ENCODE data around the gene ESD.

The ESD gene

DNA sequence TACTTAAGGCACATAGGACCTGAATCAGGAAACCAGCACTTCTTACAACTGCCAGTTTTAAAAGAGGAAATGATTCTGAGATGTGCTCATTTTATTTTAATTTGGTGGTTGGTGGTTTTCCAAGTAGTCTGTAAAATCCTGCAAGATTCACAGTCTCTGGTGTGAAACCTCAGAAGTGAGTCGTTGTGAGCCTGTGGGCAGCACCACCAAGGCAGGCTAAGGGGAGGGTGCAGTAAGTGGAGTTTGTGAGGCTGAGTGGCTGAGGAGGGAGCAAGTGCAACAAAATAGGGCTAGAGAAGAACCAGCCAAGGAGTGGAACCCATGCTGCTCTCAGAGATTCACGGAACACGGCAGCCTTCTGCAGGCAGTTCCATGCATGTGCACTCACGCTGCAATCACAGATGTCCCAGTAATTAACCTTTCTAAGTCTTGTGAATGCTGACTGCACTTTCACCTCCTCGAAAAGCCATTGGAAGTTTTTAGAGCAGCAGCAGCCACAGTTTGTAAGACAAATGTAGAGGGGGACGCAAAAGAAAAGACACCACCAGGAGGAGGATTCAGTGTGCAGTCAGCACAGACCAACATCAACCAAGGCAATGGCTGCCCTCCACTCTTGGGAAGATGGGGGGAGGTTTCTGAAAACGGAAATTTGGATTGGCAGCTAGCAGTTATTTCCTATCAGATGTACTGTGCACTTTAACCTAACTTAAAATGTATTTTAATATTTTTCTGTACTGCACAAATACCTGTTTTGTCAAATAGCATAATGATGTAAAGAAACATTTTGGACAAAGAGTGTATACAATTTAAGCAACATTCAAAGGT lies 44.9 kb downstream of the ESD start:
- peak in 2 of 42 donors; percentile 9 to 10 for DNase-seq
- intact Hi-C loops (cut with DNase I) = no loop called here

GRCh38 chr13:46749951-46750350 lies 47.0 kb downstream of the ESD start:
- intact Hi-C loops (cut with DNase I) = no loop called here
- DNase-seq = no peak

- DNase-seq = no peak
- intact Hi-C loops (cut with DNase I) = no loop called here
These were observed 48.7 kb downstream of the ESD start for GRCh38 chr13:46748300-46748699.

- DNase-seq = no peak
- intact Hi-C loops (cut with DNase I) = no loop called here
These were observed 49.7 kb downstream of the ESD start for GRCh38 chr13:46747031-46747820.

- no peak for DNase-seq
- intact Hi-C loops (cut with DNase I) = no loop called here
These were observed 51.3 kb downstream of the ESD start for GRCh38 chr13:46745706-46746105.

DNA sequence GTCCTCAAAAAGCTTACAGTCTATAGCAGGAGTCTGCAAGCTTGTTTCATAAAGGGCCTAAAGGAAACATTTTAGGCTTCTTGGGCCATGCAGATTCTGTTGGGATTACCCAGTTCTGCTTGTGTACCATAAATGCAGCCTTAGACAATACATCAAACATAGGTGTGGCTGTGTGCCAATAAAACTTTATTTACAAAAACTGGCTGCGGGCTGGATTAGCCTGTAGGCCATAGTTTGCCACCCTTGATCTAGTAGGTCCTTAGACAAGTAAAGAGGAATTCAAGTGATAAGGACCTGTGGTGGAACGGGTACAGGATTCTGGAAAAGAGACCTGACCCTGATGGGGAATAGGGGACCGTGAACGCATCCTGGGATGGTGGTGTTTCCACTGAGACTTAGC lies 51.9 kb downstream of the ESD start:
- intact Hi-C loops (cut with DNase I) = no loop called here
- no peak for DNase-seq

GRCh38 chr13:46743191-46743590 lies 53.8 kb downstream of the ESD start:
- intact Hi-C loops (cut with DNase I) = no loop called here
- DNase-seq = no peak

GRCh38 chr13:46739447-46740098 lies 57.4 kb downstream of the ESD start:
- no peak for DNase-seq
- intact Hi-C loops (cut with DNase I) = no loop called here

- intact Hi-C loops (cut with DNase I) = no loop called here
- DNase-seq = no peak
These were observed 58.2 kb downstream of the ESD start for GRCh38 chr13:46738766-46739165.

- DNase-seq = no peak
- intact Hi-C loops (cut with DNase I) = no loop called here
These were observed 58.9 kb downstream of the ESD start for GRCh38 chr13:46738055-46738454.

DNA sequence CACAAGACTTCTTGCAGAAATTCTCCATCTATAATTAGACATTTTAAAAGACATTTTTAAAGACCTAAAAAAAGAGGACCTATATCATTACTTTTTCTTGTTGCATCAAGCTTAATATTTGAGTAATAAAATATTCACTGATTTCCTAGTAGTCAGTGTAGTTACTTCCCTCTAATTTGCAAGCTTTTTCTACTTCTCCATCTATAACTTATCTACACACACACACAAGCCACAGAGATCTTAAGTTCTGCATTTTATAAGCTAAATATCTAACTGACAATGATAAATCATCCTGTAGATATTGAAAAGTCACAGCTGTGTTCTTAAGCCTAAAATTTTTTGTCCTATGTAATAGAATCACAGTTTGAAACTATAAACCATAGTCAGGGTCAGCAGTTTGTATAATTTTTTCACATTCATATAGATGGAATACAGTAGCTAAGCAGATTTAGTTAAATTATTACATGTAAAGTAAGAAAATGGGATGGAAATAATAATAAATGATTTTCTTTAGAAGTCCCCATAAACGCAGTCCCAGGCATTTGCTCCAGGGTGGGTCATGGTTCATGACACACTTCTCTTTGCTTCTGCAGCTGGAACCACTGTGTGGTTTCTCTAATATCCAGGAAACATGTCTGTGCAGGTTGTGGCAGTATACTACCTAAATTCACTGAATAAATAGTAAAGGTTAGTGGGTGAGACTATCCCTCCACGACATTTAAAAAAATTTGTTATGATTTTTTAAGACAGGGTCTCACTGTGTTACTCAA lies 60.2 kb downstream of the ESD start:
- no peak for DNase-seq
- intact Hi-C loops (cut with DNase I) = no loop called here

- DNase-seq = no peak
- intact Hi-C loops (cut with DNase I) = no loop called here
These were observed 61.5 kb downstream of the ESD start for GRCh38 chr13:46735425-46735824.

GRCh38 chr13:46731535-46731934 lies 65.4 kb downstream of the ESD start:
- DNase-seq = no peak
- intact Hi-C loops (cut with DNase I) = no loop called here

DNA sequence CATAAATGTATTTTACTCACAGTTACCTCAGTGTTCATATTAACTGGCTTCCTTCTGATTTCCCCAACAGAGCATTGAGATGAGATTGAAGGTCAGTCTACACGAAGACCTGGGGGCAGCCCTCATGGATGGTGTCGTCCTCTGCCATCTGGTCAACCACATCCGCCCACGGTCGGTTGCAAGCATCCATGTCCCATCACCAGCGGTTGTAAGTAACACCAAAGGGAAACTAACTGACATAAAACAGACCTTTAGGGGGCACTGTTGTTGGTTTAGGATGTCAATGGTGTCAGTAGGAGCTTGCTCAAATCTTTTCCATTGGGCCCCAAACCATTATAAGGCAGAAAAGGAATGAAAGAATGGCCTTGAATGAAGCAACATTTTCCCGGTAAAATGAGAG lies 68.2 kb downstream of the ESD start:
- no peak for DNase-seq
- intact Hi-C loops (cut with DNase I) = no loop called here

- intact Hi-C loops (cut with DNase I) = no loop called here
These were observed 70.6 kb downstream of the ESD start for GRCh38 chr13:46726347-46726746.

More at GRCh38 chr13:46726347-46726746, 70.6 kb downstream of the ESD start:
- no peak for DNase-seq
